ENCODE results near the gene SDHC.
A peak's percentile ranks its signal among the peaks of the same experiment; 100 is the strongest.

The SDHC gene
- 10.2 to 19.1 (median 16.9) reads per million in 4 donors for total RNA-seq

- DNase-seq, result peak; percentile 81 to 90 (median 88)
Measured at GRCh38 chr1:161314201-161314981, at the start of gene SDHC. Gene SDHC (plus strand): TSS chr1:161314381. CDS start chr1:161314406, 25 bp downstream.

- no peak for DNase-seq
Measured at GRCh38 chr1:161265305-161265704, 48.9 kb upstream of the SDHC start.

GRCh38 chr1:161266202-161266601, 48.0 kb upstream of the SDHC start:
- no peak for DNase-seq

GRCh38 chr1:161266836-161267235, 47.3 kb upstream of the SDHC start:
- DNase-seq, result no peak

- no peak for DNase-seq
Measured at GRCh38 chr1:161267321-161267720, 46.9 kb upstream of the SDHC start.

GRCh38 chr1:161273402-161273801, 40.8 kb upstream of the SDHC start:
- no peak for DNase-seq

- DNase-seq, result no peak
Measured at GRCh38 chr1:161274874-161275273, 39.3 kb upstream of the SDHC start.

GRCh38 chr1:161282991-161283390, 31.2 kb upstream of the SDHC start:
- DNase-seq, result no peak

GRCh38 chr1:161285113-161285512, 29.1 kb upstream of the SDHC start:
- no peak for DNase-seq

- no peak for DNase-seq
Measured at GRCh38 chr1:161285521-161285920, 28.7 kb upstream of the SDHC start.

GRCh38 chr1:161287482-161288054, 26.6 kb upstream of the SDHC start:
- DNase-seq, result no peak

GRCh38 chr1:161290779-161291178, 23.4 kb upstream of the SDHC start:
- DNase-seq, result no peak

- no peak for DNase-seq
Measured at GRCh38 chr1:161297415-161297814, 16.8 kb upstream of the SDHC start.

GRCh38 chr1:161298116-161298515, 16.1 kb upstream of the SDHC start:
- no peak for DNase-seq

- DNase-seq, result no peak
Measured at GRCh38 chr1:161299347-161299746, 14.8 kb upstream of the SDHC start.

- DNase-seq, result no peak
Measured at GRCh38 chr1:161300478-161300877, 13.7 kb upstream of the SDHC start.

GRCh38 chr1:161304927-161305866, 9.0 kb upstream of the SDHC start:
- no peak for DNase-seq

- peak; percentile 72 to 89 (median 82) for DNase-seq
Measured at GRCh38 chr1:161305867-161306519, 8.2 kb upstream of the SDHC start.

GRCh38 chr1:161307230-161307768, 6.9 kb upstream of the SDHC start:
- DNase-seq, result peak in 1 of 5 donors; percentile 29

GRCh38 chr1:161307892-161308638, 6.1 kb upstream of the SDHC start:
- no peak for DNase-seq

- DNase-seq, result no peak
Measured at GRCh38 chr1:161309868-161310267, 4.3 kb upstream of the SDHC start, which contains the start of gene MPZ. Gene MPZ (minus strand): TSS chr1:161309968. CDS start chr1:161309905, 63 bp downstream.
